ENCODE results near the gene UGDH. TPM values are rescaled to one million over a fixed set of nuclear protein-coding genes. Genes with fewer than 3 reads are reported as not detected.

Gene UGDH
- polyA plus RNA-seq, 1 donor from 2014 or later = 21.1 TPM

GRCh38 chr4:39525822-39526690 is 1.2 kb downstream of the UGDH start:
- Histone ChIP-seq H3K27ac (ENCODE audit: low read length) (peak overlapping the region; percentile 90), H3K9me3 (ENCODE audit: low read length) (peaks cover 4% of the 10 kb centered on the region), H2AFZ (ENCODE audit: low read depth, low read length) (peak overlapping the region; percentile 90)

DNA sequence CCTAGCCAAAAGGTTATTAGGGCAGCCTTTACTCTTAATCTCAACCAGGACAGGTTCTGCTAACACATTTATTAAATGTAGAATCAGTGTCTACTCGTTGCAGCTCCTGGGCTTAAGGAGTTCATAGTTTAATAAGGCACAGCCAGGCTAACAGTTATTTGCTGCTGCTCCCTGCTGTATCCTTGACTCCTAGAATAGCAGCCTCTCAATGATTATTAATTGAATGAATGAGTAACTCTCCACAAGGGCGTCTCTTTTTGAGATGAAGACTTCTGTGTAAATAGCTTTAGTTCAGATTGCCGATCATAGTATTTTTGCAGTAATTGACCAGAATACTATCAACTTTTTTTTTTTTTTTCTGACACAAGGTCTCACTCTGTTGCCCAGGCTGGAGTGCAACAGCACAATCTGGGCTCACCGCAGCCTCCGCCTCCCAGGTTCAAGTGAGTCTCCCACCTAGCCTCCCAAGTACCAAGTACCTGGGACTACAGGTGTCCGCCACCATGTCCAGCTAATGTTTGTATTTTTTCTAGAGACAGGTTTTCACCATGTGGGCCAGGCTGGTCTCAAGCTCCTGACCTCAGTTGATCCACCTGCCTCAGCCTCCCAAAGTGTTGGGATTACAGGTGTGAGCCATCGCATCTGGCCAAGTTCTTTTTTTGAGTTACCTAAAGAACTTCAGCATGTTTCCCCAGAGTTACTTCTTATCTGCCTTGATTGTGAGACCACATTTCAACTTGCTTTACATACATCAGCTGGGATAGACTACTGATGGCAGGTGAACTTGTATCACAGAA is 2.9 kb downstream of the UGDH start:
- Histone ChIP-seq H4K20me1 (ENCODE audit: insufficient read depth) (no peaks in the 10 kb centered on the region), H3K27me3 (ENCODE audit: insufficient read depth, low read depth, low read length) (no peaks in the 10 kb centered on the region), H3K9me3 (ENCODE audit: low read length) (no peaks in the 10 kb centered on the region), H3K9me2 (ENCODE audit: insufficient read depth, low read length) (no peaks in the 10 kb centered on the region), H3K4me3 (ENCODE audit: low read length) (peak overlapping the region; percentile 34), H3F3A (ENCODE audit: insufficient read depth, low read length, poor library complexity, severe bottlenecking) (peaks cover 5% of the 10 kb centered on the region), H3K79me2 (replicated peaks; ENCODE audit: insufficient read depth, low read length) (peaks cover 45% of the 10 kb centered on the region), H3K27ac (ENCODE audit: low read length) (no peak overlapping the region), H2AFZ (ENCODE audit: low read depth, low read length) (no peak overlapping the region), H3K9ac (ENCODE audit: low read length) (no peak overlapping the region), H3K36me3 (ENCODE audit: insufficient read depth, low read length) (no peaks in the 10 kb centered on the region), H3K4me2 (ENCODE audit: low read length) (no peak overlapping the region)
- TF ChIP-seq, protein P1, sequence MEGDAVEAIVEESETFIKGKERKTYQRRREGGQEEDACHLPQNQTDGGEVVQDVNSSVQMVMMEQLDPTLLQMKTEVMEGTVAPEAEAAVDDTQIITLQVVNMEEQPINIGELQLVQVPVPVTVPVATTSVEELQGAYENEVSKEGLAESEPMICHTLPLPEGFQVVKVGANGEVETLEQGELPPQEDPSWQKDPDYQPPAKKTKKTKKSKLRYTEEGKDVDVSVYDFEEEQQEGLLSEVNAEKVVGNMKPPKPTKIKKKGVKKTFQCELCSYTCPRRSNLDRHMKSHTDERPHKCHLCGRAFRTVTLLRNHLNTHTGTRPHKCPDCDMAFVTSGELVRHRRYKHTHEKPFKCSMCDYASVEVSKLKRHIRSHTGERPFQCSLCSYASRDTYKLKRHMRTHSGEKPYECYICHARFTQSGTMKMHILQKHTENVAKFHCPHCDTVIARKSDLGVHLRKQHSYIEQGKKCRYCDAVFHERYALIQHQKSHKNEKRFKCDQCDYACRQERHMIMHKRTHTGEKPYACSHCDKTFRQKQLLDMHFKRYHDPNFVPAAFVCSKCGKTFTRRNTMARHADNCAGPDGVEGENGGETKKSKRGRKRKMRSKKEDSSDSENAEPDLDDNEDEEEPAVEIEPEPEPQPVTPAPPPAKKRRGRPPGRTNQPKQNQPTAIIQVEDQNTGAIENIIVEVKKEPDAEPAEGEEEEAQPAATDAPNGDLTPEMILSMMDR (IDR thresholded peaks at IDR 0.05; ENCODE audit: poor library complexity, severe bottlenecking) = no peak
- no peak for TF ChIP-seq TAF1 (IDR thresholded peaks at IDR 0.05; ENCODE audit: low read depth)
- no peak for TF ChIP-seq SMC3 (conservative IDR thresholded peaks at IDR 0.05; ENCODE audit: poor library complexity)
- TF ChIP-seq RAD21 (conservative IDR thresholded peaks at IDR 0.05) = no peak
- no peak for TF ChIP-seq MXI1 (conservative IDR thresholded peaks at IDR 0.05; ENCODE audit: poor library complexity, severe bottlenecking)
- no peak for TF ChIP-seq EZH2 (IDR thresholded peaks at IDR 0.05; ENCODE audit: borderline replicate concordance, insufficient read depth, low read length, poor library complexity, severe bottlenecking)
- TF ChIP-seq POLR2AphosphoS5 (IDR thresholded peaks at IDR 0.05) = no peak

More at GRCh38 chr4:39525822-39526690, 1.2 kb downstream of the UGDH start:
- H3K9me2 ChIP-seq (ENCODE audit: insufficient read depth, low read length) = no peaks in the 10 kb centered on the region
- H3K27me3 ChIP-seq (ENCODE audit: insufficient read depth, low read depth, low read length) = no peaks in the 10 kb centered on the region
- H3F3A ChIP-seq (ENCODE audit: insufficient read depth, low read length, poor library complexity, severe bottlenecking) = peaks cover 5% of the 10 kb centered on the region
- peak overlapping the region; percentile 26 for H3K4me2 ChIP-seq (ENCODE audit: low read length)
- peak overlapping the region; percentile 96 for H3K4me3 ChIP-seq (ENCODE audit: low read length)
- peak overlapping the region; percentile 89 for H3K9ac ChIP-seq (ENCODE audit: low read length)
- H3K36me3 ChIP-seq (ENCODE audit: insufficient read depth, low read length) = no peaks in the 10 kb centered on the region
- TF ChIP-seq MXI1 (conservative IDR thresholded peaks at IDR 0.05; ENCODE audit: poor library complexity, severe bottlenecking) (no peak), TAF1 (IDR thresholded peaks at IDR 0.05; ENCODE audit: low read depth) (no peak), EZH2 (IDR thresholded peaks at IDR 0.05; ENCODE audit: borderline replicate concordance, insufficient read depth, low read length, poor library complexity, severe bottlenecking) (no peak), EP300 (conservative IDR thresholded peaks at IDR 0.05; ENCODE audit: poor library complexity, severe bottlenecking) (no peak), SMC3 (conservative IDR thresholded peaks at IDR 0.05; ENCODE audit: poor library complexity) (no peak), POLR2AphosphoS5 (IDR thresholded peaks at IDR 0.05) (no peak), RAD21 (conservative IDR thresholded peaks at IDR 0.05) (no peak)
- TF ChIP-seq, protein P2, sequence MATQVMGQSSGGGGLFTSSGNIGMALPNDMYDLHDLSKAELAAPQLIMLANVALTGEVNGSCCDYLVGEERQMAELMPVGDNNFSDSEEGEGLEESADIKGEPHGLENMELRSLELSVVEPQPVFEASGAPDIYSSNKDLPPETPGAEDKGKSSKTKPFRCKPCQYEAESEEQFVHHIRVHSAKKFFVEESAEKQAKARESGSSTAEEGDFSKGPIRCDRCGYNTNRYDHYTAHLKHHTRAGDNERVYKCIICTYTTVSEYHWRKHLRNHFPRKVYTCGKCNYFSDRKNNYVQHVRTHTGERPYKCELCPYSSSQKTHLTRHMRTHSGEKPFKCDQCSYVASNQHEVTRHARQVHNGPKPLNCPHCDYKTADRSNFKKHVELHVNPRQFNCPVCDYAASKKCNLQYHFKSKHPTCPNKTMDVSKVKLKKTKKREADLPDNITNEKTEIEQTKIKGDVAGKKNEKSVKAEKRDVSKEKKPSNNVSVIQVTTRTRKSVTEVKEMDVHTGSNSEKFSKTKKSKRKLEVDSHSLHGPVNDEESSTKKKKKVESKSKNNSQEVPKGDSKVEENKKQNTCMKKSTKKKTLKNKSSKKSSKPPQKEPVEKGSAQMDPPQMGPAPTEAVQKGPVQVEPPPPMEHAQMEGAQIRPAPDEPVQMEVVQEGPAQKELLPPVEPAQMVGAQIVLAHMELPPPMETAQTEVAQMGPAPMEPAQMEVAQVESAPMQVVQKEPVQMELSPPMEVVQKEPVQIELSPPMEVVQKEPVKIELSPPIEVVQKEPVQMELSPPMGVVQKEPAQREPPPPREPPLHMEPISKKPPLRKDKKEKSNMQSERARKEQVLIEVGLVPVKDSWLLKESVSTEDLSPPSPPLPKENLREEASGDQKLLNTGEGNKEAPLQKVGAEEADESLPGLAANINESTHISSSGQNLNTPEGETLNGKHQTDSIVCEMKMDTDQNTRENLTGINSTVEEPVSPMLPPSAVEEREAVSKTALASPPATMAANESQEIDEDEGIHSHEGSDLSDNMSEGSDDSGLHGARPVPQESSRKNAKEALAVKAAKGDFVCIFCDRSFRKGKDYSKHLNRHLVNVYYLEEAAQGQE (IDR thresholded peaks at IDR 0.05; ENCODE audit: borderline replicate concordance) = no peak
- TF ChIP-seq, protein P1 (IDR thresholded peaks at IDR 0.05; ENCODE audit: poor library complexity, severe bottlenecking) = no peak
- H3K79me2 ChIP-seq (replicated peaks; ENCODE audit: insufficient read depth, low read length) = peaks cover 43% of the 10 kb centered on the region
- no peaks in the 10 kb centered on the region for H4K20me1 ChIP-seq (ENCODE audit: insufficient read depth)

All from neural cell (in vitro differentiated cells).